Gastroesophageal sphincter (tissue), 4 donors: Measurements from ENCODE around the gene LARGE1. TPM values are rescaled to one million over a fixed set of nuclear protein-coding genes. Genes with fewer than 3 reads are reported as not detected.

Experiments
- ATAC-seq: fragments of 150-250 bp; one replicate; pipeline ENCODE4 v1.9.1; 2016; ENCODE audit warnings: mild to moderate bottlenecking, moderate library complexity
- H3K27ac ChIP-seq, 4 donors: fragments of 200-600 bp; sonication (generic) in 3 of 4; 1 replicate in 3 of 4; 2 replicates in 1 of 4; pipeline ENCODE4 v1.5.1; 2016 to 2019
- H3K27me3 ChIP-seq: fragments of 200-600 bp; sonication (generic); one replicate; pipeline ENCODE4 v1.5.1; 2019
- H3K36me3 ChIP-seq, 2 donors: fragments of 200-600 bp; sonication (generic); one replicate each; pipeline ENCODE4 v1.5.1; 2019; ENCODE audit warnings: control low read depth in 1 of 2
- H3K4me1 ChIP-seq, 3 donors: fragments of 200-600 bp; sonication (generic); 1 replicate in 2 of 3; 2 replicates in 1 of 3; pipeline ENCODE4 v1.5.1; 2016 to 2019; ENCODE audit warnings: control low read depth in 2 of 3
- H3K4me3 ChIP-seq, 2 donors: fragments of 200-600 bp; sonication (generic); one replicate each; pipeline ENCODE4 v1.5.1; 2019; ENCODE audit warnings: mild to moderate bottlenecking in 1 of 2, moderate library complexity in 1 of 2
- H3K9me3 ChIP-seq, 3 donors: fragments of 200-600 bp; sonication (generic); one replicate each; pipeline ENCODE4 v1.5.1; 2017 to 2019; ENCODE audit warnings: control low read depth in 2 of 3
- EP300 ChIP-seq: sonication (generic); formaldehyde crosslinking; IDR thresholded peaks from one replicate; pipeline ENCODE4 v1.6.1; 2017; ENCODE audit warnings: antibody characterized with exemption, mild to moderate bottlenecking
- POLR2A ChIP-seq, 2 donors: fragments of 450-650 bp; IDR thresholded peaks; one replicate each; pipeline ENCODE4 v1.6.1; 2017; ENCODE audit warnings: antibody characterized with exemption in 2 of 2, mild to moderate bottlenecking in 2 of 2, moderate library complexity in 1 of 2
- POLR2AphosphoS5 ChIP-seq: sonication (generic); formaldehyde crosslinking; IDR thresholded peaks from one replicate; pipeline ENCODE4 v1.6.1; 2017; ENCODE audit warnings: antibody characterized with exemption
- WGBS, 2 donors: methylation state at CpG; one replicate each; pipeline ENCODE4 v1.1.5; 2018; ENCODE audit warnings: low coverage in 1 of 2; 5-methylcytosine and 5-hydroxymethylcytosine counted together
- total RNA-seq, 4 donors: library from RNA; depleted of rRNA; stranded (reverse); fragments of >200 nt; gene quantifications; one replicate each; pipeline ENCODE4 v1.1.0, GENCODE V29; 2016
- TF ChIP-seq, protein P1 (sequence below), 4 experiments: fragments of 200-600 bp in 2 of 4; fragments of 450-650 bp in 2 of 4; sonication (generic) in 1 of 4; IDR thresholded peaks; one replicate each; pipeline ENCODE4 v1.5.1; 2017 to 2019; ENCODE audit warnings: antibody characterized with exemption in 4 of 4, mild to moderate bottlenecking in 2 of 4, moderate library complexity in 2 of 4

LARGE1 gene
- total RNA-seq, 4 donors from 2014 or later, result 23.0 to 67.8 (median 48.0) TPM

DNA sequence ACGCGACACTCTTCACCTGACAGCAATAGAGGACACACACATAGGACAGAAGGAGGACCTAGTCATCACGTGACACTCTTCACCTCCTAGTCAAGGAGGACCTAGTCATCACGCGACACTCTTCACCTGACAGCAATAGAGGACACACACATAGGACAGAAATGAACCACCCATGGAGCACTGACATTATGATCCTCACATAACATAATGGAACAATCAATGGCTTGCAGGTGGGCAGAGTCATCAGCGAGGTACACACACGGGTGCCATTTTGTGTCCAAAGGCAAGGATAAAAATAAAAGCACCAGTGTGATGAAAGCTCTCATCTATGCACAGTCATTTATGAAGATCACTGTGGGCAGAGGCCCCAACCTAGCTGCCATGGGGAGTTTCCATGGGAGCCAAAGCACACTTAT, 354.7 kb downstream of the LARGE1 start:
- Histone ChIP-seq H3K27me3 (no peaks in the 10 kb centered on the region), H3K9me3 (no peaks in the 10 kb centered on the region), H3K4me1 (peaks cover 0 to 19% (median 0%) of the 10 kb centered on the region in 3 donors), H3K27ac (no peak overlapping the region), H3K4me3 (no peak overlapping the region), H3K36me3 (peaks cover 0 to 11% of the 10 kb centered on the region in 2 donors)
- TF ChIP-seq POLR2AphosphoS5 (no peak), POLR2A (IDR thresholded peaks at IDR 0.05) (no peak), EP300 (no peak)
- TF ChIP-seq, protein P1, sequence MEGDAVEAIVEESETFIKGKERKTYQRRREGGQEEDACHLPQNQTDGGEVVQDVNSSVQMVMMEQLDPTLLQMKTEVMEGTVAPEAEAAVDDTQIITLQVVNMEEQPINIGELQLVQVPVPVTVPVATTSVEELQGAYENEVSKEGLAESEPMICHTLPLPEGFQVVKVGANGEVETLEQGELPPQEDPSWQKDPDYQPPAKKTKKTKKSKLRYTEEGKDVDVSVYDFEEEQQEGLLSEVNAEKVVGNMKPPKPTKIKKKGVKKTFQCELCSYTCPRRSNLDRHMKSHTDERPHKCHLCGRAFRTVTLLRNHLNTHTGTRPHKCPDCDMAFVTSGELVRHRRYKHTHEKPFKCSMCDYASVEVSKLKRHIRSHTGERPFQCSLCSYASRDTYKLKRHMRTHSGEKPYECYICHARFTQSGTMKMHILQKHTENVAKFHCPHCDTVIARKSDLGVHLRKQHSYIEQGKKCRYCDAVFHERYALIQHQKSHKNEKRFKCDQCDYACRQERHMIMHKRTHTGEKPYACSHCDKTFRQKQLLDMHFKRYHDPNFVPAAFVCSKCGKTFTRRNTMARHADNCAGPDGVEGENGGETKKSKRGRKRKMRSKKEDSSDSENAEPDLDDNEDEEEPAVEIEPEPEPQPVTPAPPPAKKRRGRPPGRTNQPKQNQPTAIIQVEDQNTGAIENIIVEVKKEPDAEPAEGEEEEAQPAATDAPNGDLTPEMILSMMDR (IDR thresholded peaks at IDR 0.05), result no peak
- WGBS, 2 donors, result 91 to 97% methylated on average over 4 to 7 of the region's 7 CpGs
- no peak for ATAC-seq

DNA sequence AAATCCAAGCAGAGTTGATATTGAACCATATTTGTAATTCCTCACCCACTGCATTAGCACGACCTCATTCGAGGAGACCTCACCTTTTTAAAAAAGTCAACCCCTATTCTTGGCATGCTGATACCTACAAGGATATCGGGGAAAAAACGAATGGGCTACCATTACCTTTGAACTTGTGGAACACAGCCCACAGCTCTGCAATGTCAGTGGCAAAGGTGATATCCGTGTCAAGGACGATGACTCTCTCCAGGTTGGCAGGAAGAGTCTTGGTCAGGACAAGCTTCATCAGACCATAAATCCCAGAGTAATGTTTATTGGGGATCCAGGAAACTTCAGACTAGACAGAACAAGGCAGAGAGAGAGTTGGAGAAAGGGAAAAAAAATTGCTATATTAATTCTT, 355.6 kb downstream of the LARGE1 start:
- Histone ChIP-seq H3K9me3 (no peaks in the 10 kb centered on the region), H3K36me3 (peaks cover 0 to 11% of the 10 kb centered on the region in 2 donors), H3K4me1 (peaks cover 0 to 17% (median 0%) of the 10 kb centered on the region in 3 donors), H3K27me3 (no peaks in the 10 kb centered on the region), H3K4me3 (no peak overlapping the region), H3K27ac (no peak overlapping the region)
- no peak for ATAC-seq
- no peak for TF ChIP-seq POLR2AphosphoS5
- TF ChIP-seq, protein P1 (IDR thresholded peaks at IDR 0.05), result no peak
- TF ChIP-seq EP300, result no peak
- no peak for TF ChIP-seq POLR2A (IDR thresholded peaks at IDR 0.05)
- 93 to 95% methylated on average over 6 of the region's 6 CpGs for WGBS, 2 donors

DNA sequence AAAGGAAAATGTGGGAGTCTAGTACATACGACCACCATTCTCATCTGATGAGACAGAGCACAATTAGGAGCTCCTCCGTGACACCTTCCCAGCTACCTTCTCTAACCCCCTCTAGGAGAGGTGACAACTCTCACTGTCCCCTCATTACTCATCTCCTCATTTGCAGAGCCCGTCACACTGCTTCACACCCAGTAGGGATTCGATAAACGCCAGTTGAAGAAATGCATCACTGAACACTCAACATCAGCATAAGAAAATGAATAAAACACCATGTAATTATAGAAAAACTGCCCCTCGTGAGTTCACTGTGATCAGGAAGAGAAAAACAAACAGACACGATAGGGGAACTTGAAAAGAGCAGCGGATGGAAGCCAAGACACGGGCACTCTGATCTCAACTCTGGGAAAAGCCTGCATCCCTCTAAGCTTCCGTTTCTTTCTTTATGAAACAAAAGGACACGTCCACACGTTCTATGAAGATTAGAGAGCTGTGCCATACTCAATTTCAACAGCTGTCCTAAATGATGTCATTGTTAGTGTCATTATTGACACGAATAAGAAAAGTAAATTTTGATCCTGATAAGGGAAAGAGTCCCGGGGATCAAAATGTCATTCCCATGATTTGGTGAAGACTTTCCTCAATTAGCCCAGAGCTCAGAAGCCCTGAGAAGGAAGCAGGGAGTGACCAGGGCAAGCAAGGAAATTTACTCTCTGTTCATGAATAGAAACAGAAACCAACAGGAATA, 356.9 kb downstream of the LARGE1 start:
- no peak for ATAC-seq
- TF ChIP-seq POLR2AphosphoS5 (no peak), EP300 (no peak), POLR2A (IDR thresholded peaks at IDR 0.05) (no peak)
- TF ChIP-seq, protein P1 (IDR thresholded peaks at IDR 0.05), result no peak
- 64 to 81% methylated on average over 14 of the region's 14 CpGs for WGBS, 2 donors
- Histone ChIP-seq H3K27ac (peak overlapping the region in 1 of 4 donors; percentile 5), H3K36me3 (peaks cover 0 to 11% of the 10 kb centered on the region in 2 donors), H3K27me3 (no peaks in the 10 kb centered on the region), H3K4me1 (peaks cover 0 to 6% (median 0%) of the 10 kb centered on the region in 3 donors), H3K9me3 (no peaks in the 10 kb centered on the region), H3K4me3 (no peak overlapping the region)

GRCh38 chr22:33562501-33562900, 357.8 kb downstream of the LARGE1 start:
- H3K36me3 ChIP-seq, result peaks cover 0 to 11% of the 10 kb centered on the region in 2 donors
- ATAC-seq, result no peak
- H3K4me3 ChIP-seq, result no peak overlapping the region
- TF ChIP-seq, protein P1 (IDR thresholded peaks at IDR 0.05), result no peak
- TF ChIP-seq POLR2A (IDR thresholded peaks at IDR 0.05) (no peak), EP300 (no peak), POLR2AphosphoS5 (no peak)
- H3K4me1 ChIP-seq, result no peaks in the 10 kb centered on the region
- WGBS, 2 donors, result 87 to 100% methylated on average over 2 to 4 of the region's 6 CpGs
- H3K9me3 ChIP-seq, result no peaks in the 10 kb centered on the region
- H3K27me3 ChIP-seq, result no peaks in the 10 kb centered on the region
- H3K27ac ChIP-seq, result no peak overlapping the region
